HCT116 (cell line): ENCODE results near the gene KCNH2. TPM values are rescaled to one million over a fixed set of nuclear protein-coding genes. Genes with fewer than 3 reads are reported as not detected.

Source experiments
- ATAC-seq: fragments of 200-7000 bp; cut with Tn5 transposase; 2 replicates; pipeline ENCODE4 v1.9.1; 2020; ENCODE audit warnings: mild to moderate bottlenecking, moderate library complexity
- BruUV-seq: library from RNA; stranded (reverse); fragments of 400-500 nt; replicated peaks from 2 replicates; lab custom pipeline; 2021; lab: Mats Ljungman, UMichigan
- CTCF ChIA-PET: fragments of 300-600 bp; sonication (Branson Sonifier 250); formaldehyde crosslinking; loops from one replicate; lab custom pipeline; 2021; ENCODE audit warnings: antibody characterized with exemption; lab: Charles Lee
- POLR2A ChIA-PET: fragments of 300-600, 350-600 bp; sonication (Branson Sonifier 250); formaldehyde crosslinking; loops from one replicate; lab custom pipeline; 2021; ENCODE audit warnings: antibody characterized with exemption; lab: Charles Lee
- RAD21 ChIA-PET, 2 experiments: fragments of 300-600 bp; sonication (Branson Sonifier 250); formaldehyde crosslinking; loops; one replicate each; lab custom pipeline; 2023; ENCODE audit warnings: low total read pairs in 2 of 2; ENCODE audit not compliant: uncharacterized antibody in 2 of 2, unreplicated experiment in 2 of 2, low non-redundant PET in 1 of 2; lab: Charles Lee
- DNase-seq: peaks from one replicate; pipeline ENCODE4 v3.0.0-alpha.2; 2010; ENCODE audit warnings: low read depth, low spot score
- H2AFZ ChIP-seq: fragments of 200-600 bp; shearing (Covaris generic), sonication (generic); 2 replicates; pipeline ENCODE4 v1.6.1; 2017; ENCODE audit warnings: low read depth, mixed run types, mixed read lengths, antibody characterized with exemption, low read length; ENCODE audit not compliant: poor library complexity, severe bottlenecking
- H3K27ac ChIP-seq: 2 replicates; pipeline ENCODE4 v1.5.1; 2012; ENCODE audit warnings: low read depth, low read length
- H3K27me3 ChIP-seq: fragments of 200-600 bp; sonication (generic); 2 replicates; pipeline ENCODE4 v1.6.1; 2016; ENCODE audit warnings: mixed run types, low read length, mixed read lengths; ENCODE audit not compliant: insufficient read depth
- H3K36me3 ChIP-seq, 2 experiments: fragments of 200-500 bp in 1 of 2; fragments of 200-600 bp in 1 of 2; sonication (Bioruptor generic) in 1 of 2; sonication (generic) in 1 of 2; 2 replicates each; pipeline versions ENCODE4 v1.5.1 to v1.6.1; 2014 to 2016; ENCODE audit warnings: low read length in 2 of 2, inconsistent platforms in 1 of 2, mixed read lengths in 1 of 2, mixed run types in 1 of 2; ENCODE audit not compliant: insufficient read depth in 2 of 2, control insufficient read depth in 1 of 2
- H3K4me1 ChIP-seq, 2 experiments: fragments of 200-600 bp in 1 of 2; sonication (generic) in 1 of 2; 2 replicates each; pipeline versions ENCODE4 v1.5.1 to v1.6.1; 2012 to 2017; ENCODE audit warnings: low read length in 2 of 2, inconsistent platforms in 1 of 2, mild to moderate bottlenecking in 1 of 2, mixed read lengths in 1 of 2, mixed run types in 1 of 2, moderate library complexity in 1 of 2; ENCODE audit not compliant: insufficient read depth in 2 of 2, control insufficient read depth in 1 of 2
- H3K4me2 ChIP-seq: fragments of 200-600 bp; sonication (generic); 2 replicates; pipeline ENCODE4 v1.6.1; 2017; ENCODE audit warnings: mixed run types, low read length, mixed read lengths
- H3K4me3 ChIP-seq, 2 experiments: fragments of 200-600 bp in 1 of 2; sonication (generic) in 1 of 2; replicated peaks in 1 of 2; 2 replicates each; pipeline ENCODE4 v1.5.1; 2011 to 2016; ENCODE audit warnings: low read length in 2 of 2, control low read depth in 1 of 2, low read depth in 1 of 2, mild to moderate bottlenecking in 1 of 2, mixed read lengths in 1 of 2, mixed run types in 1 of 2
- H3K79me2 ChIP-seq: fragments of 200-600 bp; sonication (generic); 2 replicates; pipeline ENCODE4 v1.6.1; 2017; ENCODE audit warnings: mild to moderate bottlenecking, mixed run types, low read length, moderate library complexity, mixed read lengths; ENCODE audit not compliant: insufficient read depth
- H3K9ac ChIP-seq: fragments of 200-600 bp; sonication (generic); 2 replicates; pipeline ENCODE4 v1.6.1; 2016; ENCODE audit warnings: low read length, mixed read lengths
- H3K9me2 ChIP-seq: fragments of 200-600 bp; sonication (generic), shearing (Covaris generic); 2 replicates; pipeline ENCODE4 v1.6.1; 2017; ENCODE audit warnings: mixed run types, mild to moderate bottlenecking, moderate library complexity; ENCODE audit not compliant: insufficient read depth
- H3K9me3 ChIP-seq, 2 experiments: fragments of 200-500 bp in 1 of 2; fragments of 200-600 bp in 1 of 2; sonication (Bioruptor generic) in 1 of 2; sonication (generic) in 1 of 2; 2 replicates each; pipeline ENCODE4 v1.6.1; 2014 to 2017; ENCODE audit warnings: low read length in 2 of 2, mixed read lengths in 2 of 2, inconsistent platforms in 1 of 2, low read depth in 1 of 2, mild to moderate bottlenecking in 1 of 2, mixed run types in 1 of 2, moderate library complexity in 1 of 2; ENCODE audit not compliant: control insufficient read depth in 1 of 2, insufficient read depth in 1 of 2
- H4K20me1 ChIP-seq: fragments of 200-600 bp; sonication (generic), shearing (Covaris generic); 2 replicates; pipeline ENCODE4 v1.6.1; 2017; ENCODE audit warnings: mixed run types, mild to moderate bottlenecking, moderate library complexity; ENCODE audit not compliant: insufficient read depth
- CEBPB ChIP-seq: IDR thresholded peaks from 2 replicates; pipeline ENCODE4 v1.6.1; 2012; ENCODE audit warnings: low read depth
- EGR1 ChIP-seq: IDR thresholded peaks from 2 replicates; pipeline ENCODE4 v1.6.1; 2012; ENCODE audit warnings: low read depth
- EZH2 ChIP-seq: fragments of 200-600 bp; sonication (generic); IDR thresholded peaks from 2 replicates; pipeline ENCODE4 v1.6.1; 2017; ENCODE audit warnings: antibody characterized with exemption, mixed run types
- EZH2phosphoT487 ChIP-seq: fragments of 200-600 bp; IDR thresholded peaks from 2 replicates; pipeline ENCODE4 v1.6.1; 2018; ENCODE audit warnings: antibody characterized with exemption, borderline replicate concordance
- POLR2A ChIP-seq: IDR thresholded peaks from 2 replicates; pipeline ENCODE4 v1.7.0; 2011; ENCODE audit warnings: borderline replicate concordance; ENCODE audit not compliant: insufficient read depth, insufficient read length; ENCODE audit errors: extremely low read depth
- POLR2AphosphoS5 ChIP-seq: IDR thresholded peaks from 2 replicates; pipeline ENCODE4 v1.6.1; 2011; ENCODE audit warnings: mild to moderate bottlenecking, low read depth, low read length, moderate library complexity
- SIN3A ChIP-seq: IDR thresholded peaks from 2 replicates; pipeline ENCODE4 v1.6.1; 2012; ENCODE audit warnings: low read depth
- SP1 ChIP-seq: IDR thresholded peaks from 2 replicates; pipeline ENCODE4 v1.6.1; 2012; ENCODE audit warnings: low read depth
- SRF ChIP-seq: IDR thresholded peaks from 2 replicates; pipeline ENCODE4 v1.6.1; 2012; ENCODE audit warnings: low read depth
- TCF7L2 ChIP-seq: IDR thresholded peaks from 2 replicates; pipeline ENCODE4 v1.7.0; 2011; ENCODE audit warnings: borderline replicate concordance, inconsistent platforms; ENCODE audit not compliant: insufficient read depth, insufficient read length; ENCODE audit errors: extremely low read depth
- YY1 ChIP-seq: IDR thresholded peaks from 2 replicates; pipeline ENCODE4 v1.6.1; 2011; ENCODE audit warnings: low read length, low read depth, moderate library complexity, mild to moderate bottlenecking; ENCODE audit not compliant: insufficient replicate concordance; ENCODE audit errors: extremely low read depth
- ZFX ChIP-seq: fragments of 450-650 bp; IDR thresholded peaks from 2 replicates; pipeline ENCODE4 v1.6.1; 2017
- ZNF274 ChIP-seq: fragments of 200-500 bp; sonication (Bioruptor generic); IDR thresholded peaks from 2 replicates; pipeline ENCODE4 v1.6.1; 2014; ENCODE audit warnings: mild to moderate bottlenecking, low read depth, low read length, inconsistent platforms
- intact Hi-C: fragments of 100-400 bp; cut with micrococcal nuclease; formaldehyde crosslinking; loops from 2 replicates; pipeline ENCODE4 v1.10.0; 2022
- total RNA-seq: library from RNA; stranded (reverse); gene quantifications from one replicate; pipeline ENCODE4 v1.2.1, GENCODE V29; 2021; ENCODE audit not compliant: unreplicated experiment
- TF ChIP-seq, protein P1 (sequence below): IDR thresholded peaks from 2 replicates; pipeline ENCODE4 v1.6.1; 2012; ENCODE audit warnings: low read depth
- TF ChIP-seq, protein P2 (sequence below): IDR thresholded peaks from 2 replicates; pipeline ENCODE4 v1.6.1; 2011; ENCODE audit warnings: mild to moderate bottlenecking, low read length, moderate library complexity; ENCODE audit not compliant: insufficient replicate concordance; ENCODE audit errors: extremely low read depth
- TF ChIP-seq, protein P3 (sequence below), 3 experiments: fragments of 200-600 bp in 1 of 3; sonication (generic) in 1 of 3; IDR thresholded peaks in 2 of 3; conservative IDR thresholded peaks in 1 of 3; 2 replicates each; pipeline ENCODE4 v1.5.1; 2012 to 2017; ENCODE audit warnings: low read depth in 2 of 3, low read length in 2 of 3, antibody characterized with exemption in 1 of 3, borderline replicate concordance in 1 of 3, control low read depth in 1 of 3, mild to moderate bottlenecking in 1 of 3, mixed read lengths in 1 of 3, mixed run types in 1 of 3, moderate library complexity in 1 of 3; ENCODE audit not compliant: insufficient read depth in 1 of 3
- TF ChIP-seq, protein P4 (sequence below): IDR thresholded peaks from 2 replicates; pipeline ENCODE4 v1.6.1; 2012
- TF ChIP-seq, protein P5 (sequence below): IDR thresholded peaks from 2 replicates; pipeline ENCODE4 v1.6.1; 2012

The KCNH2 gene
- total RNA-seq, 1 experiment from 2014 or later, result 9.7 TPM

DNA sequence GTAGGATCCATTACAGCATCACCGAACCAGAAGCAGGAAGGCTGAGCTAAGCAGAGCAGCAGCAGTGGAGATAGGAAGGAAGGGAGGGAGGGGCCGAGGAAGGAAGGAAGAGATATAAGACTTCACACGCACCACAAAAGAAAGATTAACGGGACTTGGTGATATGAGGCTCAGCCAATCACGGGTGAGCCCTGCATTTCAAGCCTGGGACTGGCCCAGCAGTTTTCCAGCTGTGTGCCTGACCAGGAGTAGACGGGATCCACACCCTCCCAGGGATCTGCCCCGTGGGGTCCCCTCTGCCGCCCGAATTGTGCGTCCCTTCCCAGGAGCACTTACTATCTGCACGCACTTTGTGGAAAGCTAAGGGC lies 30.0 kb upstream of the KCNH2 start:
- ChIA-PET CTCF (interaction anchor here (1.0 to 5.4 kb wide), 11 partner anchors 9 to 132 kb away, joined by 3 to 59 read pairs (median 6); partner anchors contain the start of gene ABCB8), RAD21 (interaction anchor here in 1 of 2 experiments (0.9 kb wide), 1 partner anchor 42 kb away, joined by 3 read pairs; no protein-coding TSS in a partner anchor), POLR2A (interaction anchor here (0.7 to 1.2 kb wide), 3 partner anchors 16 to 131 kb away, joined by 3 to 4 read pairs (median 3); partner anchors contain the start of gene ATG9B)
- Histone ChIP-seq H3K79me2 (peaks cover 4% of the 10 kb centered on the region; the same call in 1 of the 2 replicates), H4K20me1 (no peaks in the 10 kb centered on the region), H2AFZ (peak overlapping the region; percentile 75), H3K4me3 (peak overlapping the region; percentile 72 to 73), H3K4me2 (peak overlapping the region; percentile 94), H3K36me3 (no peaks in the 10 kb centered on the region), H3K9me3 (no peaks in the 10 kb centered on the region), H3K9me2 (no peaks in the 10 kb centered on the region), H3K4me1 (peaks cover 16 to 50% of the 10 kb centered on the region in 2 experiments; a peak in 3 of 4 replicates), H3K27me3 (no peaks in the 10 kb centered on the region), H3K9ac (peak overlapping the region; percentile 81), H3K27ac (peak overlapping the region; percentile 29)
- intact Hi-C loops, result loop anchor here (1.0 kb wide), 1 partner anchor 30 kb away; the partner anchor contains the start of gene KCNH2
- TF ChIP-seq ZNF274 (no peak), POLR2A (no peak), TCF7L2 (no peak), EGR1 (no peak), SRF (no peak), YY1 (no peak), SP1 (no peak), CEBPB (no peak), POLR2AphosphoS5 (no peak), SIN3A (no peak), EZH2phosphoT487 (no peak), EZH2 (no peak), ZFX (no peak)
- TF ChIP-seq, protein P1, sequence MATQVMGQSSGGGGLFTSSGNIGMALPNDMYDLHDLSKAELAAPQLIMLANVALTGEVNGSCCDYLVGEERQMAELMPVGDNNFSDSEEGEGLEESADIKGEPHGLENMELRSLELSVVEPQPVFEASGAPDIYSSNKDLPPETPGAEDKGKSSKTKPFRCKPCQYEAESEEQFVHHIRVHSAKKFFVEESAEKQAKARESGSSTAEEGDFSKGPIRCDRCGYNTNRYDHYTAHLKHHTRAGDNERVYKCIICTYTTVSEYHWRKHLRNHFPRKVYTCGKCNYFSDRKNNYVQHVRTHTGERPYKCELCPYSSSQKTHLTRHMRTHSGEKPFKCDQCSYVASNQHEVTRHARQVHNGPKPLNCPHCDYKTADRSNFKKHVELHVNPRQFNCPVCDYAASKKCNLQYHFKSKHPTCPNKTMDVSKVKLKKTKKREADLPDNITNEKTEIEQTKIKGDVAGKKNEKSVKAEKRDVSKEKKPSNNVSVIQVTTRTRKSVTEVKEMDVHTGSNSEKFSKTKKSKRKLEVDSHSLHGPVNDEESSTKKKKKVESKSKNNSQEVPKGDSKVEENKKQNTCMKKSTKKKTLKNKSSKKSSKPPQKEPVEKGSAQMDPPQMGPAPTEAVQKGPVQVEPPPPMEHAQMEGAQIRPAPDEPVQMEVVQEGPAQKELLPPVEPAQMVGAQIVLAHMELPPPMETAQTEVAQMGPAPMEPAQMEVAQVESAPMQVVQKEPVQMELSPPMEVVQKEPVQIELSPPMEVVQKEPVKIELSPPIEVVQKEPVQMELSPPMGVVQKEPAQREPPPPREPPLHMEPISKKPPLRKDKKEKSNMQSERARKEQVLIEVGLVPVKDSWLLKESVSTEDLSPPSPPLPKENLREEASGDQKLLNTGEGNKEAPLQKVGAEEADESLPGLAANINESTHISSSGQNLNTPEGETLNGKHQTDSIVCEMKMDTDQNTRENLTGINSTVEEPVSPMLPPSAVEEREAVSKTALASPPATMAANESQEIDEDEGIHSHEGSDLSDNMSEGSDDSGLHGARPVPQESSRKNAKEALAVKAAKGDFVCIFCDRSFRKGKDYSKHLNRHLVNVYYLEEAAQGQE, result no peak
- TF ChIP-seq, protein P2, sequence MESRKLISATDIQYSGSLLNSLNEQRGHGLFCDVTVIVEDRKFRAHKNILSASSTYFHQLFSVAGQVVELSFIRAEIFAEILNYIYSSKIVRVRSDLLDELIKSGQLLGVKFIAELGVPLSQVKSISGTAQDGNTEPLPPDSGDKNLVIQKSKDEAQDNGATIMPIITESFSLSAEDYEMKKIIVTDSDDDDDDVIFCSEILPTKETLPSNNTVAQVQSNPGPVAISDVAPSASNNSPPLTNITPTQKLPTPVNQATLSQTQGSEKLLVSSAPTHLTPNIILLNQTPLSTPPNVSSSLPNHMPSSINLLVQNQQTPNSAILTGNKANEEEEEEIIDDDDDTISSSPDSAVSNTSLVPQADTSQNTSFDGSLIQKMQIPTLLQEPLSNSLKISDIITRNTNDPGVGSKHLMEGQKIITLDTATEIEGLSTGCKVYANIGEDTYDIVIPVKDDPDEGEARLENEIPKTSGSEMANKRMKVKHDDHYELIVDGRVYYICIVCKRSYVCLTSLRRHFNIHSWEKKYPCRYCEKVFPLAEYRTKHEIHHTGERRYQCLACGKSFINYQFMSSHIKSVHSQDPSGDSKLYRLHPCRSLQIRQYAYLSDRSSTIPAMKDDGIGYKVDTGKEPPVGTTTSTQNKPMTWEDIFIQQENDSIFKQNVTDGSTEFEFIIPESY, result no peak
- TF ChIP-seq, protein P3, sequence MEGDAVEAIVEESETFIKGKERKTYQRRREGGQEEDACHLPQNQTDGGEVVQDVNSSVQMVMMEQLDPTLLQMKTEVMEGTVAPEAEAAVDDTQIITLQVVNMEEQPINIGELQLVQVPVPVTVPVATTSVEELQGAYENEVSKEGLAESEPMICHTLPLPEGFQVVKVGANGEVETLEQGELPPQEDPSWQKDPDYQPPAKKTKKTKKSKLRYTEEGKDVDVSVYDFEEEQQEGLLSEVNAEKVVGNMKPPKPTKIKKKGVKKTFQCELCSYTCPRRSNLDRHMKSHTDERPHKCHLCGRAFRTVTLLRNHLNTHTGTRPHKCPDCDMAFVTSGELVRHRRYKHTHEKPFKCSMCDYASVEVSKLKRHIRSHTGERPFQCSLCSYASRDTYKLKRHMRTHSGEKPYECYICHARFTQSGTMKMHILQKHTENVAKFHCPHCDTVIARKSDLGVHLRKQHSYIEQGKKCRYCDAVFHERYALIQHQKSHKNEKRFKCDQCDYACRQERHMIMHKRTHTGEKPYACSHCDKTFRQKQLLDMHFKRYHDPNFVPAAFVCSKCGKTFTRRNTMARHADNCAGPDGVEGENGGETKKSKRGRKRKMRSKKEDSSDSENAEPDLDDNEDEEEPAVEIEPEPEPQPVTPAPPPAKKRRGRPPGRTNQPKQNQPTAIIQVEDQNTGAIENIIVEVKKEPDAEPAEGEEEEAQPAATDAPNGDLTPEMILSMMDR (IDR thresholded peaks at IDR 0.05 in 2 of 3, conservative IDR thresholded peaks at IDR 0.05 in 1 of 3; ENCODE audit: borderline replicate concordance in 1 of 3, insufficient read depth in 1 of 3, low read depth in 2 of 3, low read length in 2 of 3), result no peak
- TF ChIP-seq, protein P4, sequence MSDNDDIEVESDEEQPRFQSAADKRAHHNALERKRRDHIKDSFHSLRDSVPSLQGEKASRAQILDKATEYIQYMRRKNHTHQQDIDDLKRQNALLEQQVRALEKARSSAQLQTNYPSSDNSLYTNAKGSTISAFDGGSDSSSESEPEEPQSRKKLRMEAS, result no peak
- TF ChIP-seq, protein P5, sequence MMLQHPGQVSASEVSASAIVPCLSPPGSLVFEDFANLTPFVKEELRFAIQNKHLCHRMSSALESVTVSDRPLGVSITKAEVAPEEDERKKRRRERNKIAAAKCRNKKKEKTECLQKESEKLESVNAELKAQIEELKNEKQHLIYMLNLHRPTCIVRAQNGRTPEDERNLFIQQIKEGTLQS, result no peak
- ATAC-seq (no peak), DNase-seq (no peak)
- BruUV-seq, result no TSS peak
